BLaER1 treated with 17β-estradiol and CSF1 and Interleukin-3, amounts not matched to agents 10 nM and 100 nM (cell line): ENCODE results near the gene DOCK1.
"Not testable (repeated sequence)": the region's sequence is repeated elsewhere in the genome, so short reads cannot be mapped to it uniquely, and the experiment has no call there.

Source experiments
- H3K27ac ChIP-seq, 11 experiments: shearing (Covaris generic); formaldehyde crosslinking; 2 replicates each; pipeline ENCODE4 v1.8.1; 2022
- H3K27me3 ChIP-seq, 11 experiments: shearing (Covaris generic); formaldehyde crosslinking; 2 replicates each; pipeline ENCODE4 v1.8.1; 2022
- H3K36me3 ChIP-seq, 11 experiments: shearing (Covaris generic); formaldehyde crosslinking; 2 replicates each; pipeline ENCODE4 v1.8.1; 2022
- H3K4me1 ChIP-seq, 10 experiments: shearing (Covaris generic); formaldehyde crosslinking; 2 replicates each; pipeline ENCODE4 v1.8.1; 2022
- H3K4me2 ChIP-seq, 11 experiments: shearing (Covaris generic); formaldehyde crosslinking; 2 replicates each; pipeline ENCODE4 v1.8.1; 2022
- H3K4me3 ChIP-seq, 10 experiments: shearing (Covaris generic); formaldehyde crosslinking; 2 replicates each; pipeline ENCODE4 v1.8.1; 2022
- H3K9ac ChIP-seq, 11 experiments: shearing (Covaris generic); formaldehyde crosslinking; 2 replicates each; pipeline ENCODE4 v1.8.1; 2022
- H3K9me3 ChIP-seq, 11 experiments: shearing (Covaris generic); formaldehyde crosslinking; replicated peaks in 1 of 11; 2 replicates each; pipeline ENCODE4 v1.8.1; 2022
- H4K20me1 ChIP-seq, 11 experiments: shearing (Covaris generic); formaldehyde crosslinking; 2 replicates each; pipeline ENCODE4 v1.8.1; 2022
- Cebpa-rat ChIP-seq, 11 experiments: shearing (Covaris generic); IDR thresholded peaks; 2 replicates each; pipeline ENCODE4 v1.8.1; 2022

The DOCK1 gene

DNA sequence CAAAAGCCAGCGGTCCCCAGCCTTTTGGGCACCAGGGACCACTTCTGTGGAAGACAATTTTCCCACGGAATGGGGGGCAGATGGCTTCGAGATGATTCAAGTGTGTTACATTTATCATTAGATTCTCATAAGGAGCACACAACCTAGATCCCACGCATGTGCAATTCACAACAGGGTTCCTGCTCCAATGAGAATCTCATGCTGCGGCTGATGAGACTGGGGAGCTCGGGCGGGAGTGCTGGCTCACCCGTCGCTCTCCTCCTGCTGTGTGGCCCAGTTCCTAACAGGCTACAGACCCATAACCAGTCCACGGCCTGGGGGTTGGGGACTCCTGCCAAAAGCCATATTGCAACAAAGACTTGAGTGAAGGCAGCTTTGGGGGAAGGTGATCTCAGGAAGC lies 26.6 kb upstream of the DOCK1 start:
- Histone ChIP-seq H3K27ac (no peak overlapping the region), H3K36me3 (no peaks in the 10 kb centered on the region), H3K27me3 (no peaks in the 10 kb centered on the region), H3K4me1 (no peaks in the 10 kb centered on the region), H3K4me2 (no peak overlapping the region), H3K4me3 (no peak overlapping the region), H3K9me3 (peaks cover 0 to 5% (median 0%) of the 10 kb centered on the region in 11 experiments; a peak in 6 of 22 replicates), H4K20me1 (no peaks in the 10 kb centered on the region), H3K9ac (no peak overlapping the region)
- no peak for TF ChIP-seq Cebpa-rat (IDR thresholded peaks at IDR 0.05)

DNA sequence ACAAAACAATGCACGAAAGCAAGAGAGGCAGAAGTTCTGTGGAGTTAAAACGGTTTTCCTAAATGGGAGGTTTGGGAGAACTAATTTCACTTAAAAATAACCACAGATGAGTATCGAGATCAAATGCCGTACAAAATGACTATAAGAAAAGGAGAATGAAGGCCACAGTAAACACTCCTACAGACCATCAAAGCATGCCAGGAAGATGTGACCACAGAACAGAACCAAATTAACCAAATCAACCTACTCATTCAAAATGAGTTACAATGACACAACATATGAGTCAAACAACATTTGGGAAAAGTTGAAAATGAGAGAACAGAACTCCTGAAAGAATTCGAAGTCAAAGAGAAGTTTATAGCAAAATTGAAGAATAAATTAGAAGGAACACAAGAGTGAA lies 24.3 kb upstream of the DOCK1 start:
- H3K9ac ChIP-seq, result no peak overlapping the region
- no peak overlapping the region for H3K27ac ChIP-seq
- H3K9me3 ChIP-seq, result peaks cover 0 to 5% (median 0%) of the 10 kb centered on the region in 11 experiments; a peak in 6 of 22 replicates
- H3K36me3 ChIP-seq, result no peaks in the 10 kb centered on the region
- no peak overlapping the region for H3K4me2 ChIP-seq
- TF ChIP-seq Cebpa-rat (IDR thresholded peaks at IDR 0.05), result no peak
- no peaks in the 10 kb centered on the region for H3K4me1 ChIP-seq
- H3K4me3 ChIP-seq, result no peak overlapping the region
- no peaks in the 10 kb centered on the region for H4K20me1 ChIP-seq
- no peaks in the 10 kb centered on the region for H3K27me3 ChIP-seq

DNA sequence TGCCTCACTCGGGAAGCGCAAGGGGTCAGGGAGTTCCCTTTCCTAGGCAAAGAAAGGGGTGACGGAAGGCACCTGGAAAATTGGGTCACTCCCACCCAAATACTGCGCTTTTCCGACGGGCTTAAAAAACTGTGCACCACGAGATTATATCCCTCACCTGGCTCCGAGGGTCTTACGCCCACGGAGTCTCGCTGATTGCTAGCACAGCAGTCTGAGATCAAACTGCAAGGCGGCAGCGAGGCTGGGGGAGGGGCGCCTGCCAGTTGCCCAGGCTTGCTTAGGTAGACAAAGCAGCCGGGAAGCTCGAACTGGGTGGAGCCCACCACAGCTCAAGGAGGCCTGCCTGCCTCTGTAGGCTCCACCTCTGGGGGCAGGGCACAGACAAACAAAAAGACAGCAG lies 23.2 kb upstream of the DOCK1 start:
- not testable (repeated sequence) for H3K9ac ChIP-seq, H3K27me3 ChIP-seq, H3K4me2 ChIP-seq, H3K27ac ChIP-seq, H4K20me1 ChIP-seq, H3K9me3 ChIP-seq, H3K4me1 ChIP-seq, H3K36me3 ChIP-seq, H3K4me3 ChIP-seq

DNA sequence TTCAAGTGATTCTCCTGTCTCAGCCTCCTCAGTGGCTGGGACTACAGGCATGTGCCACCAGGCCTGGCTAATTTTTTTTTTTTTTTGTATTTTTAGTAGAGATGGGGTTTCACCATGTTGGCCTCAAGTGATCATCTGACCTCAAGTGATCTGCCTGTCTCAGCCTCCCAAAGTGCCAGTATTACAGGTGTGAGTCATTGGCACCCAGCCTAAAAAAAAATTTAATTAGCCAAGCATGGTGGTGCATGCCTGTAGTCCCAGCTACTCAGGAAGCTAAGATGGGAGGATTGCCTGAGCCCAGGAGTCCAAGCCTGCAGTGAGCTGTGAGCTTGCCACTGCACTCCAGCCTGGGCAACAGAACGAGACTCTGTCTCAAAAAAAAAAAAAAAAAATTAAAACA lies 16.8 kb upstream of the DOCK1 start:
- H4K20me1 ChIP-seq, H3K4me2 ChIP-seq, H3K4me1 ChIP-seq, H3K9ac ChIP-seq, H3K4me3 ChIP-seq, H3K27me3 ChIP-seq, H3K27ac ChIP-seq, H3K9me3 ChIP-seq, H3K36me3 ChIP-seq: not testable (repeated sequence)

DNA sequence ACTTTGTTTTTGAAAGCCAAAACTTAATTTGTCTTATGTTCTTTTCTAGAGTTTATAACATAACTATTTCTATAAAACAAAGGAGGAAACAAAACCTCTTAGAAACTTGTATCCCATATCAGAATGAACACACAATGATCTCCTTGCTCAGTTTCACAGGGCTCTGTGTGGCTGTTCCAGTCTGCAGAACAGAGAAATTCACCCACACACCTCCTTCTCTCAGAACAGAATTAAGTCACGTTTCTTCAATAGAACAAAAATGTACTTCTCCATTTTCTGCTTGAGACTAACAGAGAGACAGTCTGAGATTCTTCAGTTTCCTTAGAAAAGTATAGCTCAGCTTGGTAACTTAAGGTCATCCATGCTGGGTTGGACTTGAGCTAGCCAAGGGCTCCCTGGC lies 15.8 kb upstream of the DOCK1 start:
- Histone ChIP-seq H3K36me3 (no peaks in the 10 kb centered on the region), H3K4me3 (no peak overlapping the region), H3K4me1 (no peaks in the 10 kb centered on the region), H3K9me3 (0 out of 22 replicates have a peak, but pooled peaks cover 0 to 3% (median 0%) of the 10 kb centered on the region in 11 experiments), H3K9ac (no peak overlapping the region), H3K27ac (no peak overlapping the region), H3K27me3 (no peaks in the 10 kb centered on the region), H3K4me2 (no peak overlapping the region), H4K20me1 (no peaks in the 10 kb centered on the region)
- TF ChIP-seq Cebpa-rat (IDR thresholded peaks at IDR 0.05), result no peak

DNA sequence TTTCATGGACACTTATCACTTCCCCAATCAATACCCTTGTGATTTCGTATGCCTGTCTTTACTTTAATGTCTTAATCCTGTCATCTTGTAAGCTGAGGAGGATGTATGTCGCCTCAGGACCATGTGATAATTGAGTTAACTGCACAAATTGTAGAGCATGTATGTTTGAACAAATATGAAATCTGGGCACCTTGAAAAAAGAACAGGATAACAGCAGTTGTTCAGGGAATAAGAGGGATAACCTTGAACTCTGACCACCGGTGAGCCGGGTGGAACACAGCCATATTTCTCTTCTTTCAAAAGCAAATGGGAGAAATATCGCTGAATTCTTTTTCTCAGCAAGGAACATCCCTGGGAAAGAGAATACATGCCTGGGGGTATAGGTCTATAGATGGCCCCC lies 14.4 kb upstream of the DOCK1 start:
- H3K9me3 ChIP-seq, H3K4me3 ChIP-seq, H3K36me3 ChIP-seq, H3K27ac ChIP-seq, H3K27me3 ChIP-seq, H4K20me1 ChIP-seq, H3K4me2 ChIP-seq, H3K9ac ChIP-seq, H3K4me1 ChIP-seq: not testable (repeated sequence)

DNA sequence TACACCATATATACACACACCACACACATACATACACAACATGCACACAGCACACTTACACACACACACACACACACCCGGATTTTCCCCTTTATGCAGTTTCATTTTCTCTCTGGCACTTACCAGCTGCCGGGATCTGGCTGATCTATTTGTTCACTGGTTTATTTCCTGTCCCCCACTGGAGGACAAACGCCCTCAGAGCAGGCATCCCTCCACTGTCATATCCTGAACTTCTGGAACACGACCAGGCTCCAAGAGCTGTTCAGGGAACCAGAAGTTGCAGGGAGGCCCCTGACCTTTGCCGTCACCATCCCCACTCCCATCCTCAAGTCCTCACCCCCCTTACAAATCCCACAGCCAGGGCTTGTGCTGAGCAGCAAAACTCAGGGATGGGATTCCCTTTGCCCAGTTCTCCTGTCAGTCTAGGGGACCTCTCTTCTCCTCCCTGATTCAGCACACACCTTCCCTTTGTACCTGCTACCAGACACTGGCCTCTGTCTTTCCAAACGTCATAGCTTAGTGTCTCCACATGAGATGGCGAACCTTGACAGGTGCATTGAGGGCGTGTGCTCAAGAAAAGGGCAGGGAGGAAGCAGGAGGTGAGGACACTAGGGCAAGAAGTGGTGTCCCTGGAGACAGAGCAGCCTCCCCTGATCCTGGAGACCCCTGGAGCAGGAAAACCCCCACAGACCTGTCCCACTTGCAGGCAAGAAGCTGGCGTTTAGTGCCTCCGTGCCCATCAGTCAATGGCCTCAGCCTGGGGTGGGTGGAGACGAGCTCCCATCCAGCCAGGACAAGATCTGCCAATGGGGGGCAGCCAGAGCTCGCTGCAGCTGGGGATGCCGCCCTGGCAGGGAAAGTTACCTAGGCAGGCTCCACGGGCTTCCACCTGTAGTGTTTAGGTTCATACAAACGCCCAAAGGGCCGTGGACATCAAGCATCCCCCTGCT lies 12.7 kb upstream of the DOCK1 start:
- H4K20me1 ChIP-seq, result no peaks in the 10 kb centered on the region
- TF ChIP-seq Cebpa-rat (IDR thresholded peaks at IDR 0.05), result no peak
- no peaks in the 10 kb centered on the region for H3K4me1 ChIP-seq
- no peak overlapping the region for H3K4me2 ChIP-seq
- H3K9ac ChIP-seq, result no peak overlapping the region
- peaks cover 0 to 4% (median 3%) of the 10 kb centered on the region in 11 experiments; a peak in 14 of 22 replicates for H3K9me3 ChIP-seq
- H3K36me3 ChIP-seq, result no peaks in the 10 kb centered on the region
- H3K27me3 ChIP-seq, result no peaks in the 10 kb centered on the region
- no peak overlapping the region for H3K4me3 ChIP-seq
- no peak overlapping the region for H3K27ac ChIP-seq

DNA sequence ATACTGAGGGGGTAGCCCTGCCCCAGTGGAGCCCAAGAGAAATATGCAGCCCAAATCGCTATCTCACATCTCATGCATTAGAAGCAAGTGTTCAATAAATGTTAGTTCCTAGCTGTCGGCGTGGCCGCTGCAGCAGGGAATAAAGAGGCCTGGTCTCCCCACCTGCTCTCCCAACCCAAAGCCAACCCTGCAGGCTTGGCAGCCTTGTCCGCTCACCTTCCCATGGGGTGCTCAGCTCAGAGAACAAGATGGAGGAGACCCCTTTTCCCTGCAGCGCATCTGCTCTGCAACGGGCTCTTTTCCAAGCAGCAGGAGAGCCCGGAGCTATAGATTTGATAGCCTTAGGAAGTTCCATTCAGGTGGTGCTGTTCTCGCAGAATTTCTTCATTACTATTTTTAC lies 12.0 kb upstream of the DOCK1 start:
- Histone ChIP-seq H3K9me3 (peaks cover 6 to 11% (median 10%) of the 10 kb centered on the region in 11 experiments), H3K4me2 (no peak overlapping the region), H3K4me1 (no peaks in the 10 kb centered on the region), H4K20me1 (no peaks in the 10 kb centered on the region), H3K4me3 (no peak overlapping the region), H3K9ac (no peak overlapping the region), H3K27me3 (no peaks in the 10 kb centered on the region), H3K36me3 (no peaks in the 10 kb centered on the region), H3K27ac (no peak overlapping the region)
- TF ChIP-seq Cebpa-rat (IDR thresholded peaks at IDR 0.05), result no peak

DNA sequence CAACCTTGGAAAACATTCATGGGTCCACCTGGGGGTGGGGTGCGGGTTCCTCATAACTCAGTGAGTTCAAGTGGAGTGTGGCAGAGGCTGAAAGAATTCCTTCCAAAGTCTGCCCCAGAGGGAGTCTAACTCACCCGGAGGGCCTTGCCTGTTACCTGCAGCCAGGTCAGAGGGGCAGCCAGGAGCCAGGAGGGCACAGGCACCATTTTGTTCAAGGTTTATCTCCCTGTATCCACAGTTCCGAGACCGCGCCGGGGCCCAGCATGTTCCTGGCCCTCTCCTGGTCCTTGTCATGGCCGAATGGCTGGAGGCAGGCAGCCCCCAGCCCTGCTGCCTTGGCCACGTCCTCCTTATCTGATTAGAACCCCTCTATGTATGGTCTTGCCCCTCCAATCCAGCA lies 11.4 kb upstream of the DOCK1 start:
- Histone ChIP-seq H3K9me3 (peaks cover 12 to 17% (median 16%) of the 10 kb centered on the region in 11 experiments), H4K20me1 (no peaks in the 10 kb centered on the region), H3K4me1 (no peaks in the 10 kb centered on the region), H3K27me3 (no peaks in the 10 kb centered on the region), H3K4me2 (no peak overlapping the region), H3K36me3 (no peaks in the 10 kb centered on the region), H3K27ac (no peak overlapping the region), H3K4me3 (no peak overlapping the region), H3K9ac (no peak overlapping the region)
- no peak for TF ChIP-seq Cebpa-rat (IDR thresholded peaks at IDR 0.05)

DNA sequence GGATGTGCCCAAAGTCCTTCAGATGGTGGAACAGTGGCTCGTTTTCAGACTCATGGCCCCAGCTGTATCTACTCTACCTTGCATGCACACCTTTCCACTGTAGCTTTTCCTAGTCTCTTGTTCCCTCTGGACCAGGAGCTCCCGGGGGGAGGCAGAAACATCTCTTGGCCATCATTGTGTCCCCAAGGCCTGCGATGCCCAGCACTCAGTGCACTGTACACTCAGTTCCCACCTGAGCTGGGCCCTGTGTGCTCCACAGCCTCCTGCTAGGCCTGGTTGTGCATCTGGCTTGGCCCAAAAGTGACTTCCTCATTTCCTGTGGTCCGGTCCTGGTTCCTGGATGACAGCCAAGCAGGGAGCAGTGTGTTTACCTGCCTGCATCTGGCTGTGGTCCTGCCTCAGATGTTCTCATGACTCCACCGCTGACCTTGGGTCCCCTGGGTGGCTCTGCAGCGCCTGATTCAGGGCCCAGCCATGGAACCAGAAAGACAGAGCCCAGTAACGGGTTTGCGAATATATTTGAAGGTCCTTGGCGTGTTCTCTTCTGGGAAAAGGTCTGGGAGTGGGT lies 9.9 kb upstream of the DOCK1 start:
- Histone ChIP-seq H3K27ac (no peak overlapping the region), H3K27me3 (no peaks in the 10 kb centered on the region), H4K20me1 (no peaks in the 10 kb centered on the region), H3K36me3 (no peaks in the 10 kb centered on the region), H3K4me1 (no peaks in the 10 kb centered on the region), H3K4me2 (no peak overlapping the region), H3K4me3 (no peak overlapping the region), H3K9ac (no peak overlapping the region), H3K9me3 (peaks cover 20 to 31% (median 27%) of the 10 kb centered on the region in 11 experiments)
- no peak for TF ChIP-seq Cebpa-rat (IDR thresholded peaks at IDR 0.05)
